ENCODE measurements around the gene PIP5K1C. TPM values are rescaled to one million over a fixed set of nuclear protein-coding genes. Genes with fewer than 3 reads are reported as not detected.

The PIP5K1C gene
- total and polyA plus RNA-seq, 9 of the 15 experiments (the other 6 are each of a cell fraction or from before 2014, with no cell fraction given), result 0.38 to 22.1 (median 4.1) TPM

DNA sequence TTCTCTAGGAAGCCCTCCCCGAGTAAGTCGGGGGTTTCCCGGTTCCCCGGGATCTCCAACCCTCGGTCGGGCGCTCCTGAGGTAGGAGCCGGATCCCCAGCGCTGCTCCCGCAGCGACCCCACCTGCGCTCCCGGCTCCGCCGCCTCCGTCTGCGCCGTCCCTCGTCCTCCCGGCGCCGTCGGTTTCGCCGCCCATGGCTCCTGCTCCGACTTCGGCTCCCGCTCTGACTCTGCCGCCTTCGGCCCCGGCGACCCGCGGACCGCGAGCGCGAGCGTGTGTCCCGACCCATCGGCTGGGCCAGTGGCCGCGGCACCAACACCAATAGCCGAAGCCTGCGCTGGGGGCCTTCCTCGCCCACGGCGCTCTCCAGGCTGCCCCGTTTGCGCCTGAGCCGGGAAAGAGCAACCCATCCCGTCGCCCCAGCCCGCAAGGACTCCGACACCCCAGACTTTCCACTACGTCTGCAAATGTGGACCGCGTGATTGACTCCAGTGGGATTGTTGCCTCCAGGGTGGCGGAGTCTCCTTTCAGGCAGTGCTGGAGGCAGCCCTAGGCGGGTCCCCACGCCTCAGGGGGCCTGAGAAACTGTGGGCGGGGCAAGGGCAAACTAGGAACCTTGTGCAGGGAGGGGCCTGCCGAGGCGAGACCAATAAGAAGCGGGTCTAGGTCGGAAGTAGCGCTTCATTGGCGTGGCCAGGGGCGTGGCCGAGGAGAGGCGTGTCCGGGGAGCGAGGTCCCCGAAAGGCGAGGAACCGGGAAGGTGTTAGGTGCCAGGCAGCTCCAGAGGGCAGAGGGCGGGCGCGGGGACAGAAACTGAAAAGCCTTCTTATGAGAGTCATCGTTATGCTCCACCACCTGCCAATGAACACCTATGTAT lies 73.6 kb downstream of the PIP5K1C start, which contains the start of gene CACTIN (continued):
- TF ChIP-seq, protein P1, sequence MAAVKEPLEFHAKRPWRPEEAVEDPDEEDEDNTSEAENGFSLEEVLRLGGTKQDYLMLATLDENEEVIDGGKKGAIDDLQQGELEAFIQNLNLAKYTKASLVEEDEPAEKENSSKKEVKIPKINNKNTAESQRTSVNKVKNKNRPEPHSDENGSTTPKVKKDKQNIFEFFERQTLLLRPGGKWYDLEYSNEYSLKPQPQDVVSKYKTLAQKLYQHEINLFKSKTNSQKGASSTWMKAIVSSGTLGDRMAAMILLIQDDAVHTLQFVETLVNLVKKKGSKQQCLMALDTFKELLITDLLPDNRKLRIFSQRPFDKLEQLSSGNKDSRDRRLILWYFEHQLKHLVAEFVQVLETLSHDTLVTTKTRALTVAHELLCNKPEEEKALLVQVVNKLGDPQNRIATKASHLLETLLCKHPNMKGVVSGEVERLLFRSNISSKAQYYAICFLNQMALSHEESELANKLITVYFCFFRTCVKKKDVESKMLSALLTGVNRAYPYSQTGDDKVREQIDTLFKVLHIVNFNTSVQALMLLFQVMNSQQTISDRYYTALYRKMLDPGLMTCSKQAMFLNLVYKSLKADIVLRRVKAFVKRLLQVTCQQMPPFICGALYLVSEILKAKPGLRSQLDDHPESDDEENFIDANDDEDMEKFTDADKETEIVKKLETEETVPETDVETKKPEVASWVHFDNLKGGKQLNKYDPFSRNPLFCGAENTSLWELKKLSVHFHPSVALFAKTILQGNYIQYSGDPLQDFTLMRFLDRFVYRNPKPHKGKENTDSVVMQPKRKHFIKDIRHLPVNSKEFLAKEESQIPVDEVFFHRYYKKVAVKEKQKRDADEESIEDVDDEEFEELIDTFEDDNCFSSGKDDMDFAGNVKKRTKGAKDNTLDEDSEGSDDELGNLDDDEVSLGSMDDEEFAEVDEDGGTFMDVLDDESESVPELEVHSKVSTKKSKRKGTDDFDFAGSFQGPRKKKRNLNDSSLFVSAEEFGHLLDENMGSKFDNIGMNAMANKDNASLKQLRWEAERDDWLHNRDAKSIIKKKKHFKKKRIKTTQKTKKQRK (IDR thresholded peaks at IDR 0.05; ENCODE audit: borderline replicate concordance, low read depth, low read length), result no peak
- peak; percentile 72; the same call in 1 of the 2 replicates for TF ChIP-seq FOXM1 (IDR thresholded peaks at IDR 0.05; ENCODE audit: low read depth)
- no peak for TF ChIP-seq FOXM1 (CRISPR knock-in tag; IDR thresholded peaks at IDR 0.05; ENCODE audit: low read depth)
- peak; percentile 81; the same call in 1 of the 2 replicates for TF ChIP-seq SMAD3 (CRISPR knock-in tag; conservative IDR thresholded peaks at IDR 0.05)
- peak; percentile 99 for TF ChIP-seq DACH1 (IDR thresholded peaks at IDR 0.05; ENCODE audit: partially characterized antibody)
- TF ChIP-seq, protein P2, sequence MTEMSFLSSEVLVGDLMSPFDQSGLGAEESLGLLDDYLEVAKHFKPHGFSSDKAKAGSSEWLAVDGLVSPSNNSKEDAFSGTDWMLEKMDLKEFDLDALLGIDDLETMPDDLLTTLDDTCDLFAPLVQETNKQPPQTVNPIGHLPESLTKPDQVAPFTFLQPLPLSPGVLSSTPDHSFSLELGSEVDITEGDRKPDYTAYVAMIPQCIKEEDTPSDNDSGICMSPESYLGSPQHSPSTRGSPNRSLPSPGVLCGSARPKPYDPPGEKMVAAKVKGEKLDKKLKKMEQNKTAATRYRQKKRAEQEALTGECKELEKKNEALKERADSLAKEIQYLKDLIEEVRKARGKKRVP (CRISPR knock-in tag; IDR thresholded peaks at IDR 0.05), result no peak
- 0 out of 2 replicates have a peak, but pooled peaks have one; percentile 40 for TF ChIP-seq ZBTB17 (CRISPR knock-in tag; IDR thresholded peaks at IDR 0.05)
- no peak for TF ChIP-seq ZEB2 (IDR thresholded peaks at IDR 0.05)
- TF ChIP-seq, protein P3, sequence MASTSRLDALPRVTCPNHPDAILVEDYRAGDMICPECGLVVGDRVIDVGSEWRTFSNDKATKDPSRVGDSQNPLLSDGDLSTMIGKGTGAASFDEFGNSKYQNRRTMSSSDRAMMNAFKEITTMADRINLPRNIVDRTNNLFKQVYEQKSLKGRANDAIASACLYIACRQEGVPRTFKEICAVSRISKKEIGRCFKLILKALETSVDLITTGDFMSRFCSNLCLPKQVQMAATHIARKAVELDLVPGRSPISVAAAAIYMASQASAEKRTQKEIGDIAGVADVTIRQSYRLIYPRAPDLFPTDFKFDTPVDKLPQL (IDR thresholded peaks at IDR 0.05; ENCODE audit: extremely low read depth, insufficient read length), result no peak
- no peak for TF ChIP-seq YBX1 (IDR thresholded peaks at IDR 0.05)
- TF ChIP-seq CBX1 (IDR thresholded peaks at IDR 0.05; ENCODE audit: low read depth), result no peak
- no peak for TF ChIP-seq SETDB1 (IDR thresholded peaks at IDR 0.05; ENCODE audit: low read length)
- no peak for TF ChIP-seq EHMT2 (IDR thresholded peaks at IDR 0.05)
- no peak for TF ChIP-seq ETV1 (tag; conservative IDR thresholded peaks at IDR 0.05; ENCODE audit: low read depth)
- TF ChIP-seq GABPB1 (CRISPR knock-in tag; IDR thresholded peaks at IDR 0.05), result peak; percentile 85
- TF ChIP-seq FOXP1 (CRISPR knock-in tag; IDR thresholded peaks at IDR 0.05), result peak; percentile 85
- TF ChIP-seq ZNF668 (CRISPR knock-in tag; IDR thresholded peaks at IDR 0.05), result no peak
- TF ChIP-seq SIN3A (IDR thresholded peaks at IDR 0.05; ENCODE audit: borderline replicate concordance in 2 of 2, control insufficient read depth in 1 of 2, low read depth in 2 of 2, low read length in 2 of 2), result peak; percentile 68 to 92; a peak in 2 of 4 replicates
- no peak for TF ChIP-seq POLR2AphosphoS2 (IDR thresholded peaks at IDR 0.05; ENCODE audit: low read length)
- TF ChIP-seq HDAC1 (IDR thresholded peaks at IDR 0.05), result peak in 1 of 2 experiments; percentile 96; a peak in 2 of 4 replicates
- peak; percentile 52 for TF ChIP-seq TAF1 (IDR thresholded peaks at IDR 0.05; ENCODE audit: control insufficient read depth, extremely low read depth, insufficient read depth, low read length, severe bottlenecking)
- TF ChIP-seq TFAP4 (CRISPR knock-in tag; IDR thresholded peaks at IDR 0.05; ENCODE audit: borderline replicate concordance), result peak; percentile 84
- peak; percentile 99 for TF ChIP-seq NFE2 (IDR thresholded peaks at IDR 0.05; ENCODE audit: low read depth)
